H9 (cell line): ENCODE results near the gene HS6ST1. TPM values are rescaled to one million over a fixed set of nuclear protein-coding genes. Genes with fewer than 3 reads are reported as not detected.

Experiments
- DNase-seq: peaks from one replicate; pipeline ENCODE4 v3.0.0-alpha.2; 2017
- H2AFZ ChIP-seq: one replicate; pipeline ENCODE4 v1.6.1; 2013; ENCODE audit warnings: mild to moderate bottlenecking, low read length, control low read depth, moderate library complexity
- H2AK5ac ChIP-seq: 2 replicates; pipeline ENCODE4 v1.6.1; 2013; ENCODE audit warnings: low read length, control low read depth, mixed read lengths; ENCODE audit not compliant: insufficient read length
- H2BK120ac ChIP-seq: one replicate; pipeline ENCODE4 v1.6.1; 2013; ENCODE audit warnings: low read depth, mild to moderate bottlenecking, low read length, control low read depth, inconsistent platforms; ENCODE audit not compliant: poor library complexity, severe bottlenecking
- H2BK12ac ChIP-seq: 2 replicates; pipeline ENCODE4 v1.6.1; 2013; ENCODE audit warnings: low read length, control low read depth, mixed read lengths, low read depth; ENCODE audit not compliant: insufficient read length
- H2BK15ac ChIP-seq: 2 replicates; pipeline ENCODE4 v1.6.1; 2013; ENCODE audit warnings: low read depth, low read length, control low read depth
- H2BK20ac ChIP-seq: one replicate; pipeline ENCODE4 v1.6.1; 2013; ENCODE audit warnings: low read depth, mild to moderate bottlenecking, low read length, control low read depth, inconsistent platforms; ENCODE audit not compliant: poor library complexity, severe bottlenecking
- H2BK5ac ChIP-seq: 2 replicates; pipeline ENCODE4 v1.6.1; 2013; ENCODE audit warnings: low read length, control low read depth, mixed read lengths; ENCODE audit not compliant: insufficient read length
- H3K14ac ChIP-seq: 2 replicates; pipeline ENCODE4 v1.6.1; 2013; ENCODE audit warnings: low read length, control low read depth; ENCODE audit not compliant: insufficient read depth
- H3K18ac ChIP-seq: 2 replicates; pipeline ENCODE4 v1.6.1; 2013; ENCODE audit warnings: low read depth, mild to moderate bottlenecking, mixed read lengths, low read length, control low read depth; ENCODE audit not compliant: insufficient read length
- H3K23ac ChIP-seq: 2 replicates; pipeline ENCODE4 v1.6.1; 2013; ENCODE audit warnings: low read length, control low read depth, mixed read lengths, low read depth; ENCODE audit not compliant: insufficient read length
- H3K23me2 ChIP-seq: 2 replicates; pipeline ENCODE4 v1.6.1; 2013; ENCODE audit warnings: low read depth, mild to moderate bottlenecking, mixed read lengths, low read length, control low read depth; ENCODE audit not compliant: insufficient read length, poor library complexity, severe bottlenecking
- H3K27ac ChIP-seq: 2 replicates; pipeline ENCODE4 v1.5.1; 2013; ENCODE audit warnings: low read length, control low read depth, mixed read lengths, low read depth; ENCODE audit not compliant: insufficient read length
- H3K27me3 ChIP-seq: 2 replicates; pipeline ENCODE4 v1.6.1; 2013; ENCODE audit warnings: low read length, control low read depth, inconsistent platforms; ENCODE audit not compliant: insufficient read depth
- H3K4ac ChIP-seq: 2 replicates; pipeline ENCODE4 v1.6.1; 2013; ENCODE audit warnings: low read depth, mild to moderate bottlenecking, control low read depth, inconsistent platforms, low read length, moderate library complexity
- H3K4me1 ChIP-seq: 2 replicates; pipeline ENCODE4 v1.6.1; 2013; ENCODE audit warnings: low read length, control low read depth, inconsistent platforms; ENCODE audit not compliant: insufficient read depth
- H3K4me2 ChIP-seq: 2 replicates; pipeline ENCODE4 v1.6.1; 2013; ENCODE audit warnings: low read length, control low read depth, mixed read lengths; ENCODE audit not compliant: insufficient read length, insufficient read depth
- H3K56ac ChIP-seq: 2 replicates; pipeline ENCODE4 v1.6.1; 2013; ENCODE audit warnings: low read depth, mild to moderate bottlenecking, mixed read lengths, low read length, control low read depth; ENCODE audit not compliant: insufficient read length
- H3K79me1 ChIP-seq: 2 replicates; pipeline ENCODE4 v1.6.1; 2013; ENCODE audit warnings: low read depth, mild to moderate bottlenecking, moderate library complexity, low read length, control low read depth, inconsistent platforms; ENCODE audit not compliant: insufficient read depth, poor library complexity, severe bottlenecking
- H3K79me2 ChIP-seq: 2 replicates; pipeline ENCODE4 v1.6.1; 2013; ENCODE audit warnings: low read length, control low read depth, inconsistent platforms; ENCODE audit not compliant: insufficient read depth
- H3K9ac ChIP-seq: 2 replicates; pipeline ENCODE4 v1.6.1; 2013; ENCODE audit warnings: low read length, control low read depth, mixed read lengths; ENCODE audit not compliant: insufficient read length; ENCODE audit errors: extremely low read depth
- H3K9me3 ChIP-seq: one replicate; pipeline ENCODE4 v1.6.1; 2013; ENCODE audit warnings: low read depth, low read length, inconsistent platforms; ENCODE audit not compliant: control insufficient read depth
- H3T11ph ChIP-seq: one replicate; pipeline ENCODE4 v1.6.1; 2013; ENCODE audit warnings: mild to moderate bottlenecking, low read length, control low read depth, inconsistent platforms
- H4K20me1 ChIP-seq: one replicate; pipeline ENCODE4 v1.6.1; 2013; ENCODE audit not compliant: control insufficient read depth, insufficient read length, insufficient read depth
- H4K5ac ChIP-seq: 2 replicates; pipeline ENCODE4 v1.6.1; 2013; ENCODE audit warnings: low read depth, mild to moderate bottlenecking, mixed read lengths, low read length, control low read depth; ENCODE audit not compliant: insufficient read length
- H4K8ac ChIP-seq: replicated peaks from 2 replicates; pipeline ENCODE4 v1.6.1; 2013; ENCODE audit warnings: low read length, control low read depth, mixed read lengths, low read depth; ENCODE audit not compliant: insufficient read length
- H4K91ac ChIP-seq: 2 replicates; pipeline ENCODE4 v1.6.1; 2013; ENCODE audit warnings: low read depth, mild to moderate bottlenecking, moderate library complexity, mixed read lengths, low read length, control low read depth; ENCODE audit not compliant: insufficient read length
- H3K27ac Mint-ChIP-seq, 3 experiments: 2 replicates in 2 of 3; 3 replicates in 1 of 3; pipeline ENCODE4 v1.8.0; 2020 to 2021; ENCODE audit warnings: mixed read lengths in 3 of 3, mild to moderate bottlenecking in 1 of 3, moderate library complexity in 1 of 3
- H3K27me3 Mint-ChIP-seq: 2 replicates; pipeline ENCODE4 v1.8.0; 2021; ENCODE audit warnings: low read depth, mild to moderate bottlenecking, moderate library complexity, mixed read lengths
- H3K36me3 Mint-ChIP-seq, 3 experiments: 2 replicates in 2 of 3; 3 replicates in 1 of 3; pipeline ENCODE4 v1.8.0; 2020 to 2021; ENCODE audit warnings: low read depth in 3 of 3, mixed read lengths in 3 of 3; ENCODE audit not compliant: insufficient read depth in 1 of 3
- H3K4me1 Mint-ChIP-seq, 2 experiments: 2 replicates each; pipeline ENCODE4 v1.8.0; 2020; ENCODE audit warnings: mixed read lengths in 2 of 2
- H3K4me3 Mint-ChIP-seq, 2 experiments: 2 replicates in 1 of 2; 3 replicates in 1 of 2; pipeline ENCODE4 v1.8.0; 2020 to 2021; ENCODE audit warnings: mild to moderate bottlenecking in 2 of 2, mixed read lengths in 2 of 2, moderate library complexity in 1 of 2
- H3K9me3 Mint-ChIP-seq, 2 experiments: 2 replicates in 1 of 2; 3 replicates in 1 of 2; pipeline ENCODE4 v1.8.0; 2020; ENCODE audit warnings: mild to moderate bottlenecking in 2 of 2, mixed read lengths in 2 of 2, moderate library complexity in 1 of 2
- CTCF ChIP-seq: fragments of 200-600 bp; sonication (generic); conservative IDR thresholded peaks from 3 replicates; pipeline ENCODE4 v1.8.0; 2021; ENCODE audit warnings: antibody characterized with exemption, mild to moderate bottlenecking
- WGBS: extraction: QIAGEN DNeasy Blood & Tissue Kit; methylation state at CpG from one replicate; pipeline ENCODE4 v1.1.7; 2013; ENCODE audit warnings: missing lambda C conversion rate, low lambda C conversion rate, mixed read lengths; ENCODE audit not compliant: insufficient read length; ENCODE audit errors: extremely low coverage; 5-methylcytosine and 5-hydroxymethylcytosine counted together
- total RNA-seq: library from RNA; stranded (reverse); gene quantifications from 2 replicates; pipeline ENCODE4 v1.2.1, GENCODE V29; 2021

HS6ST1 gene
- total RNA-seq, 1 experiment from 2014 or later: 60.2 TPM

DNA sequence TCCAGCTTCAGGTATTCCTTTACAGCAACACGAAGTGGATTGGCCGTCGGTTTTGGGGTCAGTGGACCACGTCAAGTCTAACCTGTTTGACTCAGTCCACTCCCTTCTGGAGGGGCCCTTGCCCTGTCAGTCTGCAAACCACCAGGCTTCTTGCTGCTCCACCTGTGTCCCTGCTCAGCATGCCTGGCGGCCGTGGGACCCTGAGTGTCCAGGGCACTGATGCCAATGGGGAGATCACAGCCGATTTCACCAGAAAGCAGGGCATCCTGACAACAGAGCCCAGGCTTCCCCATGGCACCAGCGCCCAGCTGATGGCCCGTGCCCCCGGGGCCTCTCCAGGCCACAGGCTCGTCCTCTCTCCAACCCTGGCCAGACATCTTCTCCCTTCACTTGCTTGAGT is 41.2 kb upstream of the HS6ST1 start:
- peaks cover 0 to 2% of the 10 kb centered on the region in 2 experiments; a peak in 1 of 5 replicates for H3K9me3 Mint-ChIP-seq

More for the DNA sequence above, 41.2 kb upstream of the HS6ST1 start:
- Histone ChIP-seq H3K4me1 (peaks cover 7% of the 10 kb centered on the region; the same call in 1 of the 2 replicates), H3K4me2 (no peak overlapping the region), H3K4ac (no peak overlapping the region), H3K27me3 (no peaks in the 10 kb centered on the region), H4K91ac (no peak overlapping the region), H3K9ac (no peak overlapping the region), H2BK5ac (no peak overlapping the region), H4K5ac (no peak overlapping the region), H2BK15ac (no peak overlapping the region), H2AK5ac (no peak overlapping the region), H3K9me3 (no peaks in the 10 kb centered on the region), H3K23ac (no peak overlapping the region), H2BK120ac (no peak overlapping the region), H3T11ph (no peak overlapping the region), H3K79me2 (no peaks in the 10 kb centered on the region), H3K23me2 (no peaks in the 10 kb centered on the region), H3K79me1 (no peaks in the 10 kb centered on the region), H3K27ac (no peak overlapping the region), H3K56ac (no peak overlapping the region), H4K20me1 (no peaks in the 10 kb centered on the region), H2BK12ac (no peak overlapping the region), H2AFZ (no peak overlapping the region), H3K18ac (no peak overlapping the region), H4K8ac (no peak overlapping the region), H3K14ac (no peak overlapping the region), H2BK20ac (no peak overlapping the region)
- Mint-ChIP-seq H3K36me3 (peaks cover 0 to 7% (median 0%) of the 10 kb centered on the region in 3 experiments; a peak in 1 of 7 replicates), H3K4me1 (peaks cover 30 to 35% of the 10 kb centered on the region in 2 experiments), H3K4me3 (no peak overlapping the region), H3K27me3 (peaks cover 4% of the 10 kb centered on the region; the same call in 1 of the 2 replicates), H3K27ac (peak overlapping the region in 1 of 3 experiments; percentile 80; a peak in 3 of 7 replicates)
- DNase-seq: no peak
- no peak for TF ChIP-seq CTCF
- WGBS: no CpG with 5 or more reads among the region's 11 CpGs
